ENCODE results near the gene ERVFRD-1. TPM values are rescaled to one million over a fixed set of nuclear protein-coding genes. Genes with fewer than 3 reads are reported as not detected.
"Not testable (repeated sequence)": the region's sequence is repeated elsewhere in the genome, so short reads cannot be mapped to it uniquely, and the experiment has no call there.

The ERVFRD-1 gene
- polyA plus RNA-seq, 3 donors: 0.05 to 0.06 TPM; not detected in 1

- H3K4me1 ChIP-seq (ENCODE audit: control insufficient read depth in 1 of 2, insufficient read depth in 2 of 2, low read length in 2 of 2): no peaks in the 10 kb centered on the region
- H3K36me3 ChIP-seq (replicated peaks in 1 of 2; ENCODE audit: control insufficient read depth in 1 of 2, insufficient read depth in 2 of 2, low read length in 2 of 2): no peaks in the 10 kb centered on the region
- peaks cover 0 to 7% (median 0%) of the 10 kb centered on the region in 7 donors for H3K9me3 Mint-ChIP-seq
- no peak overlapping the region for H2AFZ ChIP-seq (ENCODE audit: insufficient read depth, low read depth, low read length, poor library complexity, severe bottlenecking)
- TF ChIP-seq CTCF (IDR thresholded peaks at IDR 0.05): no peak
- WGBS (ENCODE audit: insufficient coverage): 100% methylated on average over 1 of the region's 4 CpGs
- no peak overlapping the region for H3K27ac ChIP-seq (ENCODE audit: low read depth in 1 of 2, low read length in 2 of 2)
- no peaks in the 10 kb centered on the region for H3K9me3 ChIP-seq (replicated peaks in 1 of 2; ENCODE audit: control insufficient read depth in 1 of 2, insufficient read depth in 1 of 2, low read length in 2 of 2)
- peaks cover 8% of the 10 kb centered on the region for H4K20me1 ChIP-seq (ENCODE audit: insufficient read depth, low read length)
- no peak overlapping the region for H3K9ac ChIP-seq (ENCODE audit: insufficient read depth, low read length, poor library complexity, severe bottlenecking)
- no peak overlapping the region for H3K4me3 Mint-ChIP-seq
- H3K4me3 ChIP-seq (replicated peaks in 1 of 3; ENCODE audit: low read depth in 2 of 3, low read length in 3 of 3): no peak overlapping the region
- no peaks in the 10 kb centered on the region for H3K27me3 ChIP-seq (ENCODE audit: control insufficient read depth in 2 of 2, insufficient read depth in 2 of 2, low read length in 2 of 2)
- peaks cover 14% of the 10 kb centered on the region for H3K4me1 Mint-ChIP-seq
- peaks cover 5 to 8% of the 10 kb centered on the region in 2 donors for H3K36me3 Mint-ChIP-seq
- intact Hi-C loops (cut with micrococcal nuclease): no loop called here
- peaks cover 0 to 7% (median 0%) of the 10 kb centered on the region in 3 donors for H3K27me3 Mint-ChIP-seq (ENCODE audit: low read depth in 3 of 3)
- peak overlapping the region in 3 of 7 donors; percentile 8 to 28 (median 16) for H3K27ac Mint-ChIP-seq
- DNase-seq: no peak
- H3K4me2 ChIP-seq (replicated peaks; ENCODE audit: extremely low read depth, low read length, poor library complexity, severe bottlenecking): no peak overlapping the region
- H3K79me2 ChIP-seq (ENCODE audit: insufficient read depth, low read length): peaks cover 42% of the 10 kb centered on the region
These were observed 8.9 kb upstream of the ERVFRD-1 start for GRCh38 chr6:11120271-11121005.

DNA sequence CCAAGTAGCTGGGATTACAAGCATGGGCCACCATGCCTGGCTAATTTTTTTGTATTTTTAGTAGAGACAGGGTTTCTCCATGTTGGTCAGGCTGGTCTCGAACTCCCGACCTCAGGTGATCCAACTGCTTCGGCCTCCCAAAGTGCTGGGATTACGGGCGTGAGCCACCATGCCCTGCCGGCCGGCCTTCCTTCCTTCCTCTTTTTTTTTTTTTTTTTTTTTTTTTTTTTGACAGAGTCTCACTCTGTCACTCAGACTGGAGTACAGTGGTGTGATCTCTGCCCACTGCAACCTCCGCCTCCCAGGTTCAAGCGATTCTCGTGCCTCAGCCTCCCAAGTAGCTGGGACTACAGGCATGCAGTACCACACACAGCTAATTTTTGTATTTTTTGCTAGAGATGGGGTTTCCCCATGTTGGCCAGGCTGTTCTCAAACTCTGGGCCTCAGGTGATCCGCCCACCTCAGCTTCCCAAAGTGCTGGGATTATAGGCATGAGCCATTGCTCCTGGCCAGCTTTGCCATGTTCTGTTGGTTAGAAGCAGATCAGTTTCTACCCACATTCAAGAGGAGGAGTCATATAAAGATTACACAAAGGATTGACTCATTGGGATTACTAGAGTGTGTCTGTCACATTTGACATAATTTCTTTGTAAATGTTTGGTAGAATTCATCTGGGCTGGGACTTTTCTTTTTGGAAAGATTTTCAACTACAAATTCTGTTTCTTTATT is 4.4 kb upstream of the ERVFRD-1 start:
- 100% methylated on average over 1 of the region's 11 CpGs for WGBS (ENCODE audit: insufficient coverage)
- H3K9ac ChIP-seq (ENCODE audit: insufficient read depth, low read length, poor library complexity, severe bottlenecking); H3K36me3 ChIP-seq (replicated peaks in 1 of 2; ENCODE audit: control insufficient read depth in 1 of 2, insufficient read depth in 2 of 2, low read length in 2 of 2); H3K9me3 ChIP-seq (replicated peaks in 1 of 2; ENCODE audit: control insufficient read depth in 1 of 2, insufficient read depth in 1 of 2, low read length in 2 of 2); H3K36me3 Mint-ChIP-seq; H3K27me3 ChIP-seq (ENCODE audit: control insufficient read depth in 2 of 2, insufficient read depth in 2 of 2, low read length in 2 of 2); H3K27ac ChIP-seq (ENCODE audit: low read depth in 1 of 2, low read length in 2 of 2); H3K4me3 ChIP-seq (replicated peaks in 1 of 3; ENCODE audit: low read depth in 2 of 3, low read length in 3 of 3); H3K27me3 Mint-ChIP-seq (ENCODE audit: low read depth in 3 of 3); H3K4me2 ChIP-seq (replicated peaks; ENCODE audit: extremely low read depth, low read length, poor library complexity, severe bottlenecking); H2AFZ ChIP-seq (ENCODE audit: insufficient read depth, low read depth, low read length, poor library complexity, severe bottlenecking); intact Hi-C loops (cut with micrococcal nuclease); H3K9me3 Mint-ChIP-seq; H3K4me3 Mint-ChIP-seq: not testable (repeated sequence)
- Histone ChIP-seq H4K20me1 (ENCODE audit: insufficient read depth, low read length) (peaks cover 15% of the 10 kb centered on the region), H3K4me1 (ENCODE audit: control insufficient read depth in 1 of 2, insufficient read depth in 2 of 2, low read length in 2 of 2) (peaks cover 8 to 12% of the 10 kb centered on the region in 2 donors), H3K79me2 (ENCODE audit: insufficient read depth, low read length) (peaks cover 62% of the 10 kb centered on the region)
- peaks cover 29% of the 10 kb centered on the region for H3K4me1 Mint-ChIP-seq
- peak overlapping the region in 6 of 7 donors; percentile 21 to 83 (median 58) for H3K27ac Mint-ChIP-seq
- DNase-seq: peak; percentile 16 to 50 (median 44)

Data from CD14-positive monocyte (primary cell).